Natural killer cell (primary cell): Measurements from ENCODE around the gene SRXN1. TPM values are rescaled to one million over a fixed set of nuclear protein-coding genes. Genes with fewer than 3 reads are reported as not detected.

ENCODE experiments used
- ATAC-seq, 3 donors: fragments of 150-1000 bp in 2 of 3; fragments of 200-7000 bp in 1 of 3; cut with Tn5 transposase; 1 replicate in 1 of 3; 2 replicates in 2 of 3; pipeline ENCODE4 v1.10.0; 2021; ENCODE audit warnings: mild to moderate bottlenecking in 2 of 3, moderate library complexity in 2 of 3
- DNase-seq, 2 donors: peaks; one replicate each; pipeline versions ENCODE4 v3.0.0 to v3.0.0-alpha.2; 2013 to 2021; ENCODE audit warnings: mixed read lengths in 1 of 2
- H3K27ac ChIP-seq: one replicate; pipeline ENCODE4 v1.5.1; 2013; ENCODE audit warnings: mild to moderate bottlenecking, low read length
- H3K27me3 ChIP-seq: one replicate; pipeline ENCODE4 v1.6.1; 2013; ENCODE audit warnings: low read length; ENCODE audit not compliant: control insufficient read depth, insufficient read depth
- H3K36me3 ChIP-seq: one replicate; pipeline ENCODE4 v1.6.1; 2013; ENCODE audit warnings: low read length; ENCODE audit not compliant: control insufficient read depth, insufficient read depth
- H3K4me1 ChIP-seq: one replicate; pipeline ENCODE4 v1.6.1; 2013; ENCODE audit warnings: low read length; ENCODE audit not compliant: control insufficient read depth, insufficient read depth
- H3K4me3 ChIP-seq: one replicate; pipeline ENCODE4 v1.5.1; 2013; ENCODE audit warnings: low read length
- H3K9me3 ChIP-seq: one replicate; pipeline ENCODE4 v1.6.1; 2013; ENCODE audit warnings: low read length; ENCODE audit not compliant: control insufficient read depth, insufficient read depth
- H3K27ac Mint-ChIP-seq, 2 donors: one replicate each; pipeline ENCODE4 v1.8.0; 2022; ENCODE audit warnings: mild to moderate bottlenecking in 2 of 2, mixed read lengths in 2 of 2, moderate library complexity in 1 of 2
- H3K27me3 Mint-ChIP-seq, 2 donors: one replicate each; pipeline ENCODE4 v1.8.0; 2022; ENCODE audit warnings: low read depth in 2 of 2, mixed read lengths in 2 of 2
- H3K36me3 Mint-ChIP-seq: one replicate; pipeline ENCODE4 v1.8.0; 2022; ENCODE audit warnings: mixed read lengths
- H3K4me1 Mint-ChIP-seq, 2 donors: one replicate each; pipeline ENCODE4 v1.8.0; 2022; ENCODE audit warnings: mixed read lengths in 2 of 2
- H3K4me3 Mint-ChIP-seq: one replicate; pipeline ENCODE4 v1.8.0; 2022; ENCODE audit warnings: mild to moderate bottlenecking, moderate library complexity, mixed read lengths
- H3K9me3 Mint-ChIP-seq, 2 donors: one replicate each; pipeline ENCODE4 v1.8.0; 2022; ENCODE audit warnings: mixed read lengths in 2 of 2
- WGBS: methylation state at CpG from one replicate; pipeline ENCODE4 v1.1.7; 2013; ENCODE audit warnings: missing lambda C conversion rate; ENCODE audit not compliant: insufficient coverage; 5-methylcytosine and 5-hydroxymethylcytosine counted together
- intact Hi-C: fragments of 100-400 bp; cut with micrococcal nuclease; formaldehyde crosslinking; loops from one replicate; pipeline ENCODE4 v1.14.2; 2022
- total RNA-seq, 4 donors: library from RNA; stranded (reverse); fragments of 120-200 nt in 1 of 4; gene quantifications; one replicate each; pipeline versions ENCODE4 v1.2.3 to v1.2.4, GENCODE V29; 2013 to 2022
- TF ChIP-seq, protein P1 (sequence below): fragments of 200-600 bp; IDR thresholded peaks from one replicate; pipeline ENCODE4 v1.8.0; 2022; ENCODE audit warnings: antibody characterized with exemption

SRXN1 gene
- total RNA-seq, 3 donors from 2014 or later (not counting 1 experiment from before 2014, with no cell fraction given) = 9.1 to 16.7 (median 11.6) TPM

DNA sequence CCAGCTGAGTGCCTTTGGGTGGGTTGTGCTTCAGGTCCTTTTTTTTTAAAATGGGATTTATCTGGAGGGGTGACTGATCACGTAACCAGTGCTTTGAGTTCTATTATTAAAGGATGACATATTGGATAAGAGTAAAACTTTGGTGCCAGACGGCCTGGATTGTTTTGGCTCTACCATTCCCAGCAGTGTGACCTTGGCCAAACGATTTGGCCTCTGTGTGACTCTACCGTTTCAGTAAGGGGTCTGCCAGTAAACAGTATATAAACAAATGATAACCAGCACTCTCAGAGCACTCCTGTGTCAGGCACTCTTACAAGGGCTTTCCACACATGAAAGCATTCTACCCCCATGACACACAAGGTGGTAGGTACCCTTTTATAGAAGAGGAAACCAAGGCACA is 13.9 kb upstream of the SRXN1 start:
- no peak for ATAC-seq
- Mint-ChIP-seq H3K4me1 (peaks cover 0 to 19% of the 10 kb centered on the region in 2 donors), H3K9me3 (no peaks in the 10 kb centered on the region), H3K4me3 (no peak overlapping the region), H3K27ac (no peak overlapping the region), H3K36me3 (no peaks in the 10 kb centered on the region), H3K27me3 (peaks cover 31 to 35% of the 10 kb centered on the region in 2 donors)
- H3K27me3 ChIP-seq = peaks cover 16% of the 10 kb centered on the region
- TF ChIP-seq, protein P1, sequence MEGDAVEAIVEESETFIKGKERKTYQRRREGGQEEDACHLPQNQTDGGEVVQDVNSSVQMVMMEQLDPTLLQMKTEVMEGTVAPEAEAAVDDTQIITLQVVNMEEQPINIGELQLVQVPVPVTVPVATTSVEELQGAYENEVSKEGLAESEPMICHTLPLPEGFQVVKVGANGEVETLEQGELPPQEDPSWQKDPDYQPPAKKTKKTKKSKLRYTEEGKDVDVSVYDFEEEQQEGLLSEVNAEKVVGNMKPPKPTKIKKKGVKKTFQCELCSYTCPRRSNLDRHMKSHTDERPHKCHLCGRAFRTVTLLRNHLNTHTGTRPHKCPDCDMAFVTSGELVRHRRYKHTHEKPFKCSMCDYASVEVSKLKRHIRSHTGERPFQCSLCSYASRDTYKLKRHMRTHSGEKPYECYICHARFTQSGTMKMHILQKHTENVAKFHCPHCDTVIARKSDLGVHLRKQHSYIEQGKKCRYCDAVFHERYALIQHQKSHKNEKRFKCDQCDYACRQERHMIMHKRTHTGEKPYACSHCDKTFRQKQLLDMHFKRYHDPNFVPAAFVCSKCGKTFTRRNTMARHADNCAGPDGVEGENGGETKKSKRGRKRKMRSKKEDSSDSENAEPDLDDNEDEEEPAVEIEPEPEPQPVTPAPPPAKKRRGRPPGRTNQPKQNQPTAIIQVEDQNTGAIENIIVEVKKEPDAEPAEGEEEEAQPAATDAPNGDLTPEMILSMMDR = no peak
- H3K4me3 ChIP-seq = no peak overlapping the region
- no peak overlapping the region for H3K27ac ChIP-seq
- no peak for DNase-seq
- H3K4me1 ChIP-seq = peaks cover 4% of the 10 kb centered on the region
- intact Hi-C loops = loop anchor here (2.0 to 5.0 kb wide), 2 partner anchors 105 to 312 kb away; no protein-coding TSS in a partner anchor
- H3K9me3 ChIP-seq = no peaks in the 10 kb centered on the region
- WGBS = 78% methylated on average over 4 of the region's 4 CpGs
- H3K36me3 ChIP-seq = no peaks in the 10 kb centered on the region

DNA sequence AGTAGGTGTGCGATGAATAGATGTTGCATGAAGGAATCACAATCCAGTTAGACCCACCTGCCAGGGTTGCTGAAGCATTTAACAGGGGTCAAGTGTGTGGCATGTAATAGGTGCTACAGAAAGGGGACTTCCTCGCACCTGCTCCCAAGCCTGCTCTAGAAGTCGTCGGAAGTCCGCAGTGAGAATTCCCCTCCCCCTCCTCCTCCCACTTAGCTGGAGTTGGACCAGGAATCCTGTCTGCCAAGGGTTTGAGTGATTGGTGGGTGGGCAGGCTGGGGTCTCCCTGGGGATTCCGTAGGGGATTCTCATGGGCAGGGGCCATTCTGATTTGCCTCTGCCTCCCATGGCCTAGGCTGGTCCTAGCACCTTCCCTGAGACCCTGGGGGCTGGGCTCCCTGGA is 12.3 kb upstream of the SRXN1 start:
- no peak for ATAC-seq
- no peak overlapping the region for H3K27ac ChIP-seq
- no peak overlapping the region for H3K4me3 Mint-ChIP-seq
- no peak for DNase-seq
- H3K4me1 Mint-ChIP-seq = peaks cover 0 to 17% of the 10 kb centered on the region in 2 donors
- H3K4me1 ChIP-seq = peaks cover 7% of the 10 kb centered on the region
- WGBS = 75% methylated on average over 3 of the region's 6 CpGs
- no peak overlapping the region for H3K4me3 ChIP-seq
- H3K36me3 ChIP-seq = no peaks in the 10 kb centered on the region
- H3K36me3 Mint-ChIP-seq = no peaks in the 10 kb centered on the region
- no peak overlapping the region for H3K27ac Mint-ChIP-seq
- TF ChIP-seq, protein P1 = no peak
- peaks cover 19% of the 10 kb centered on the region for H3K27me3 ChIP-seq
- intact Hi-C loops = loop anchor here (5.0 kb wide), 1 partner anchor 103 kb away; no protein-coding TSS in a partner anchor
- H3K9me3 Mint-ChIP-seq = no peaks in the 10 kb centered on the region
- H3K9me3 ChIP-seq = no peaks in the 10 kb centered on the region
- H3K27me3 Mint-ChIP-seq = peaks cover 34 to 37% of the 10 kb centered on the region in 2 donors

DNA sequence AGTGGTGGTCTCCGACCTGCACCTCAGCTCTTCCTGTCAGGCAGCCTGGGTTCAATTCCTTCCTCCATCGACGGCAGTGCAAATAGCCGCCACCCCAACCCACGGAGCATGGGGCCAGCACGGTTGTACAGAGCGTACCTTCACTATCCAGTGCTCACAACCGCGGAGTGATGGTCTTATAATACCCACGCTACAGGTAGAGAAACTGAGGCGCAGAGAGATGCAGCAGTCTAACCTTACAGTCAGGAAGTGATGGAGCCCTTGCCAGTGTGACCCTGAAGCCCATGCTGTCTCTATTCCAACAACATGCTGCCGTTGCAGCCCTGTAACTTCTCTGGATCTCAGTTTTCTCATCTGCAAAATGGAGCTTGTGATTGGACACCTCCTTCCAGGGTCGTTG is 11.6 kb upstream of the SRXN1 start:
- Mint-ChIP-seq H3K4me1 (peaks cover 0 to 17% of the 10 kb centered on the region in 2 donors), H3K9me3 (no peaks in the 10 kb centered on the region), H3K4me3 (no peak overlapping the region), H3K27me3 (peaks cover 36 to 37% of the 10 kb centered on the region in 2 donors), H3K36me3 (no peaks in the 10 kb centered on the region), H3K27ac (no peak overlapping the region)
- DNase-seq (no peak), ATAC-seq (no peak)
- Histone ChIP-seq H3K4me1 (peaks cover 7% of the 10 kb centered on the region), H3K27me3 (peaks cover 19% of the 10 kb centered on the region), H3K9me3 (no peaks in the 10 kb centered on the region), H3K27ac (no peak overlapping the region), H3K4me3 (no peak overlapping the region), H3K36me3 (no peaks in the 10 kb centered on the region)
- WGBS = 32% methylated on average over 13 of the region's 13 CpGs
- intact Hi-C loops = no loop called here
- TF ChIP-seq, protein P1 = no peak

DNA sequence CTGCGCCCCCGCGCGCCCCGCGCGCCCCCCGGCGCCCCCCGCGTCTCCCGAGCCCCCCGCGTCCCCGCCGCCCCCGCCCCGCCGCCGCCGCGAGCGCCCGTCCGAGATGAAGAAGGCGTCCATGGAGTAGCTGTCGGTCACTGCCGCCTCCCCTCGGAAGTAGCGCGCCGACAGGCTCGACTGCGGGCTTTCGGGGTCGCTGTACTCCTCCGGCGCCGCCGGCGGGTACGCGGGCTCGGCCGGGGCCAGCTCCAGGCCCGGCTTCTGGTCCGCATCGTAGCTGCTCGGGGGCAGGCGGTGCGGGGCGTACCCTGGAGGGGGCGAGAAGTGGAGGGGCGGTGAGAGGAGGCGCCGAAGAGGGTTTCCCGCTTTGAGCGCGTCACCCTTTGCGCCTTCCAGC is 11.2 kb upstream of the SRXN1 start:
- H3K27me3 Mint-ChIP-seq = peaks cover 36 to 39% of the 10 kb centered on the region in 2 donors
- peaks cover 0 to 17% of the 10 kb centered on the region in 2 donors for H3K4me1 Mint-ChIP-seq
- intact Hi-C loops = no loop called here
- H3K4me3 Mint-ChIP-seq = no peak overlapping the region
- TF ChIP-seq, protein P1 = no peak
- H3K27ac Mint-ChIP-seq = no peak overlapping the region
- no peaks in the 10 kb centered on the region for H3K9me3 ChIP-seq
- H3K27me3 ChIP-seq = peaks cover 19% of the 10 kb centered on the region
- no peaks in the 10 kb centered on the region for H3K36me3 ChIP-seq
- H3K9me3 Mint-ChIP-seq = no peaks in the 10 kb centered on the region
- ATAC-seq (no peak), DNase-seq (no peak)
- 7% methylated on average over 60 of the region's 60 CpGs for WGBS
- H3K36me3 Mint-ChIP-seq = no peaks in the 10 kb centered on the region
- H3K4me1 ChIP-seq = peaks cover 7% of the 10 kb centered on the region
- no peak overlapping the region for H3K27ac ChIP-seq
- H3K4me3 ChIP-seq = no peak overlapping the region
